ENCODE data around the gene C1orf159. TPM values are rescaled to one million over a fixed set of nuclear protein-coding genes. Genes with fewer than 3 reads are reported as not detected.

The C1orf159 gene
- total and polyA plus RNA-seq, 3 donors from 2014 or later: 40.7 to 68.3 (median 50.7) TPM

GRCh38 chr1:1046243-1046642 is 69.6 kb downstream of the C1orf159 start:
- Histone ChIP-seq H3K4me3 (no peak overlapping the region), H3K36me3 (ENCODE audit: low read depth, missing control alignments) (no peaks in the 10 kb centered on the region), H3K9me3 (no peaks in the 10 kb centered on the region), H3K27me3 (no peaks in the 10 kb centered on the region), H3K27ac (no peak overlapping the region), H3K4me1 (no peaks in the 10 kb centered on the region)
- TF ChIP-seq CTCF (IDR thresholded peaks at IDR 0.05) (no peak), POLR2A (IDR thresholded peaks at IDR 0.05) (no peak)
- DNase-seq: no peak
- intact Hi-C loops (cut with DNase I; ENCODE audit: low total_unique reads): no loop called here
- WGBS, 2 donors: 92 to 93% methylated on average over 5 to 20 of the region's 20 CpGs

- Histone ChIP-seq H3K36me3 (ENCODE audit: low read depth, missing control alignments) (no peaks in the 10 kb centered on the region), H3K27ac (no peak overlapping the region), H3K9me3 (no peaks in the 10 kb centered on the region), H3K4me1 (peaks cover 5% of the 10 kb centered on the region), H3K27me3 (no peaks in the 10 kb centered on the region), H3K4me3 (no peak overlapping the region)
- WGBS, 2 donors: 97 to 100% methylated on average over 5 to 23 of the region's 23 CpGs
- TF ChIP-seq CTCF (IDR thresholded peaks at IDR 0.05): no peak
- no peak for TF ChIP-seq POLR2A (IDR thresholded peaks at IDR 0.05)
- intact Hi-C loops (cut with DNase I; ENCODE audit: low total_unique reads): no loop called here
- no peak for DNase-seq
Measured at GRCh38 chr1:1045129-1045528, 70.8 kb downstream of the C1orf159 start.

GRCh38 chr1:1044455-1045078 is 71.3 kb downstream of the C1orf159 start:
- Histone ChIP-seq H3K9me3 (no peaks in the 10 kb centered on the region), H3K27me3 (no peaks in the 10 kb centered on the region), H3K27ac (no peak overlapping the region), H3K4me1 (peaks cover 10% of the 10 kb centered on the region), H3K4me3 (no peak overlapping the region), H3K36me3 (ENCODE audit: low read depth, missing control alignments) (no peaks in the 10 kb centered on the region)
- TF ChIP-seq CTCF (IDR thresholded peaks at IDR 0.05) (no peak), POLR2A (IDR thresholded peaks at IDR 0.05) (no peak)
- intact Hi-C loops (cut with DNase I; ENCODE audit: low total_unique reads): no loop called here
- no peak for DNase-seq
- WGBS, 2 donors: 93 to 95% methylated on average over 15 to 34 of the region's 34 CpGs

- no peak for DNase-seq
- no peak overlapping the region for H3K27ac ChIP-seq
- H3K9me3 ChIP-seq: no peaks in the 10 kb centered on the region
- intact Hi-C loops (cut with DNase I; ENCODE audit: low total_unique reads): no loop called here
- WGBS, 2 donors: 97 to 99% methylated on average over 22 to 31 of the region's 33 CpGs
- H3K27me3 ChIP-seq: no peaks in the 10 kb centered on the region
- H3K36me3 ChIP-seq (ENCODE audit: low read depth, missing control alignments): no peaks in the 10 kb centered on the region
- H3K4me3 ChIP-seq: no peak overlapping the region
- H3K4me1 ChIP-seq: peaks cover 12% of the 10 kb centered on the region
- TF ChIP-seq CTCF (IDR thresholded peaks at IDR 0.05): no peak
- no peak for TF ChIP-seq POLR2A (IDR thresholded peaks at IDR 0.05)
Measured at GRCh38 chr1:1043921-1044320, 72.0 kb downstream of the C1orf159 start.

- intact Hi-C loops (cut with DNase I; ENCODE audit: low total_unique reads): no loop called here
Measured at GRCh38 chr1:1043411-1043810, 72.5 kb downstream of the C1orf159 start.

More at GRCh38 chr1:1043411-1043810, 72.5 kb downstream of the C1orf159 start:
- TF ChIP-seq CTCF (IDR thresholded peaks at IDR 0.05) (no peak), POLR2A (IDR thresholded peaks at IDR 0.05) (no peak)
- no peaks in the 10 kb centered on the region for H3K9me3 ChIP-seq
- H3K4me3 ChIP-seq: no peak overlapping the region
- no peak for DNase-seq
- no peaks in the 10 kb centered on the region for H3K36me3 ChIP-seq (ENCODE audit: low read depth, missing control alignments)
- no peaks in the 10 kb centered on the region for H3K27me3 ChIP-seq
- 96 to 100% methylated on average over 12 to 26 of the region's 27 CpGs for WGBS, 2 donors
- H3K4me1 ChIP-seq: peaks cover 12% of the 10 kb centered on the region
- no peak overlapping the region for H3K27ac ChIP-seq

All from testis (tissue), 3 donors.